OCI-LY1 (cell line): Measurements from ENCODE around the gene PROKR1.

ENCODE experiments used
- EZH2 ChIP-seq: fragments of 200-600 bp; sonication (generic), shearing (Covaris generic); IDR thresholded peaks from 2 replicates; pipeline ENCODE4 v1.8.0; 2017; ENCODE audit warnings: borderline replicate concordance, mixed run types, mild to moderate bottlenecking, antibody characterized with exemption, low read length, moderate library complexity, mixed read lengths
- TF ChIP-seq, protein P1 (sequence below): fragments of 200-600 bp; sonication (generic), shearing (Covaris generic); IDR thresholded peaks from 2 replicates; pipeline ENCODE4 v1.5.1; 2017; ENCODE audit warnings: mild to moderate bottlenecking, antibody characterized with exemption, low read length, moderate library complexity, mixed read lengths

DNA sequence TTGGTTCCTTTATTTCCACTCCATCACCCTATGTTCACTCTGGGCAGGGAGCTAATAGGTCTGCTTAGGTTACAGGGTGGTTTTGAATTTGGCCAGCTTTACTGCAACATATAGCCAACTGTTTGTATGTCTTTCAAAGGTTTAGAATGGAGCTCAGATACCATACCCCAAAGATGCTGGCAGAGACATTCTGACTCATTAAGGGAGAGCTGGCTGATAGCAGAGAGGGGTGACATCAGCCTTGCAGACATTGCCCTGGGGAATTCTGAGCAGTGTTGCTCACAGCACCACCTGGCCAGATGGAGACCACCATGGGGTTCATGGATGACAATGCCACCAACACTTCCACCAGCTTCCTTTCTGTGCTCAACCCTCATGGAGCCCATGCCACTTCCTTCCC, 2.1 kb downstream of the PROKR1 start:
- TF ChIP-seq, protein P1, sequence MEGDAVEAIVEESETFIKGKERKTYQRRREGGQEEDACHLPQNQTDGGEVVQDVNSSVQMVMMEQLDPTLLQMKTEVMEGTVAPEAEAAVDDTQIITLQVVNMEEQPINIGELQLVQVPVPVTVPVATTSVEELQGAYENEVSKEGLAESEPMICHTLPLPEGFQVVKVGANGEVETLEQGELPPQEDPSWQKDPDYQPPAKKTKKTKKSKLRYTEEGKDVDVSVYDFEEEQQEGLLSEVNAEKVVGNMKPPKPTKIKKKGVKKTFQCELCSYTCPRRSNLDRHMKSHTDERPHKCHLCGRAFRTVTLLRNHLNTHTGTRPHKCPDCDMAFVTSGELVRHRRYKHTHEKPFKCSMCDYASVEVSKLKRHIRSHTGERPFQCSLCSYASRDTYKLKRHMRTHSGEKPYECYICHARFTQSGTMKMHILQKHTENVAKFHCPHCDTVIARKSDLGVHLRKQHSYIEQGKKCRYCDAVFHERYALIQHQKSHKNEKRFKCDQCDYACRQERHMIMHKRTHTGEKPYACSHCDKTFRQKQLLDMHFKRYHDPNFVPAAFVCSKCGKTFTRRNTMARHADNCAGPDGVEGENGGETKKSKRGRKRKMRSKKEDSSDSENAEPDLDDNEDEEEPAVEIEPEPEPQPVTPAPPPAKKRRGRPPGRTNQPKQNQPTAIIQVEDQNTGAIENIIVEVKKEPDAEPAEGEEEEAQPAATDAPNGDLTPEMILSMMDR, result no peak
- no peak for TF ChIP-seq EZH2
